Gastroesophageal sphincter (tissue), 4 donors: ENCODE data around the gene ETV3L. TPM values are rescaled to one million over a fixed set of nuclear protein-coding genes. Genes with fewer than 3 reads are reported as not detected.

ENCODE experiments used
- ATAC-seq: fragments of 150-250 bp; one replicate; pipeline ENCODE4 v1.9.1; 2016; ENCODE audit warnings: mild to moderate bottlenecking, moderate library complexity
- H3K27ac ChIP-seq, 4 donors: fragments of 200-600 bp; sonication (generic) in 3 of 4; 1 replicate in 3 of 4; 2 replicates in 1 of 4; pipeline ENCODE4 v1.5.1; 2016 to 2019
- H3K27me3 ChIP-seq: fragments of 200-600 bp; sonication (generic); one replicate; pipeline ENCODE4 v1.5.1; 2019
- H3K36me3 ChIP-seq, 2 donors: fragments of 200-600 bp; sonication (generic); one replicate each; pipeline ENCODE4 v1.5.1; 2019; ENCODE audit warnings: control low read depth in 1 of 2
- H3K4me1 ChIP-seq, 3 donors: fragments of 200-600 bp; sonication (generic); 1 replicate in 2 of 3; 2 replicates in 1 of 3; pipeline ENCODE4 v1.5.1; 2016 to 2019; ENCODE audit warnings: control low read depth in 2 of 3
- H3K4me3 ChIP-seq, 2 donors: fragments of 200-600 bp; sonication (generic); one replicate each; pipeline ENCODE4 v1.5.1; 2019; ENCODE audit warnings: mild to moderate bottlenecking in 1 of 2, moderate library complexity in 1 of 2
- H3K9me3 ChIP-seq, 3 donors: fragments of 200-600 bp; sonication (generic); one replicate each; pipeline ENCODE4 v1.5.1; 2017 to 2019; ENCODE audit warnings: control low read depth in 2 of 3
- CTCF ChIP-seq, 4 experiments: fragments of 200-600 bp in 2 of 4; fragments of 450-650 bp in 2 of 4; sonication (generic) in 1 of 4; IDR thresholded peaks; one replicate each; pipeline ENCODE4 v1.5.1; 2017 to 2019; ENCODE audit warnings: antibody characterized with exemption in 4 of 4, mild to moderate bottlenecking in 2 of 4, moderate library complexity in 2 of 4
- EP300 ChIP-seq: sonication (generic); formaldehyde crosslinking; IDR thresholded peaks from one replicate; pipeline ENCODE4 v1.6.1; 2017; ENCODE audit warnings: antibody characterized with exemption, mild to moderate bottlenecking
- POLR2A ChIP-seq, 2 donors: fragments of 450-650 bp; IDR thresholded peaks; one replicate each; pipeline ENCODE4 v1.6.1; 2017; ENCODE audit warnings: antibody characterized with exemption in 2 of 2, mild to moderate bottlenecking in 2 of 2, moderate library complexity in 1 of 2
- POLR2AphosphoS5 ChIP-seq: sonication (generic); formaldehyde crosslinking; IDR thresholded peaks from one replicate; pipeline ENCODE4 v1.6.1; 2017; ENCODE audit warnings: antibody characterized with exemption
- WGBS, 2 donors: methylation state at CpG; one replicate each; pipeline ENCODE4 v1.1.5; 2018; ENCODE audit warnings: low coverage in 1 of 2; 5-methylcytosine and 5-hydroxymethylcytosine counted together
- total RNA-seq, 4 donors: library from RNA; depleted of rRNA; stranded (reverse); fragments of >200 nt; gene quantifications; one replicate each; pipeline ENCODE4 v1.1.0, GENCODE V29; 2016

Gene ETV3L
- total RNA-seq, 4 donors from 2014 or later = not detected

DNA sequence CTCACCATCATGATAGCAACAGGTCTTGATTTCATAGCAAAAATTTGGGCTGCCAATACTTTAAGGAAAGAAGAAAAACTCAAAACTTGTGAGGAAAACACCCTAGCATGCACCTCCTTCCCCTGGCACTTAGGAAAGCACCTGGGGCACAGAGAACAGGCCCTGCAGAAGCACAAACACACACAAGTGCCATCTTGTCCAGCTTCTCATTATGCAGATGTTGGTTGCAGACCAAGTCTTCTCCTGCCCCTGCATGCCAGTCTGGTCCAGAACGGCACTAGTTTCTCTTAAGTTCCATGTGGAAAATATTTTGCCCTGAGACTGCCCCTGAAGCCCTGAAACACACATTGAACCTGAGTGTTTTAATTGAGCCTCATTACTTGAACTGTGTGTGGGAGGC lies 44.9 kb upstream of the ETV3L start:
- 38 to 80% methylated on average over 1 of the region's 1 CpG for WGBS, 2 donors
- H3K27me3 ChIP-seq = no peaks in the 10 kb centered on the region
- no peaks in the 10 kb centered on the region for H3K9me3 ChIP-seq
- ATAC-seq = no peak
- H3K36me3 ChIP-seq = no peaks in the 10 kb centered on the region
- H3K4me3 ChIP-seq = no peak overlapping the region
- TF ChIP-seq EP300 (no peak), CTCF (IDR thresholded peaks at IDR 0.05) (no peak), POLR2A (IDR thresholded peaks at IDR 0.05) (no peak), POLR2AphosphoS5 (no peak)
- no peak overlapping the region for H3K27ac ChIP-seq
- H3K4me1 ChIP-seq = peaks cover 0 to under 1% (median 0%) of the 10 kb centered on the region in 3 donors

GRCh38 chr1:157142765-157143423 lies 43.3 kb upstream of the ETV3L start:
- H3K27me3 ChIP-seq = no peaks in the 10 kb centered on the region
- no peaks in the 10 kb centered on the region for H3K36me3 ChIP-seq
- no peak overlapping the region for H3K4me3 ChIP-seq
- ATAC-seq = no peak
- H3K27ac ChIP-seq = no peak overlapping the region
- TF ChIP-seq EP300 = no peak
- no peak for TF ChIP-seq POLR2AphosphoS5
- no peak for TF ChIP-seq CTCF (IDR thresholded peaks at IDR 0.05)
- TF ChIP-seq POLR2A (IDR thresholded peaks at IDR 0.05) = no peak
- no peaks in the 10 kb centered on the region for H3K9me3 ChIP-seq
- 79 to 88% methylated on average over 3 of the region's 3 CpGs for WGBS, 2 donors
- peaks cover 0 to 8% (median 5%) of the 10 kb centered on the region in 3 donors for H3K4me1 ChIP-seq

DNA sequence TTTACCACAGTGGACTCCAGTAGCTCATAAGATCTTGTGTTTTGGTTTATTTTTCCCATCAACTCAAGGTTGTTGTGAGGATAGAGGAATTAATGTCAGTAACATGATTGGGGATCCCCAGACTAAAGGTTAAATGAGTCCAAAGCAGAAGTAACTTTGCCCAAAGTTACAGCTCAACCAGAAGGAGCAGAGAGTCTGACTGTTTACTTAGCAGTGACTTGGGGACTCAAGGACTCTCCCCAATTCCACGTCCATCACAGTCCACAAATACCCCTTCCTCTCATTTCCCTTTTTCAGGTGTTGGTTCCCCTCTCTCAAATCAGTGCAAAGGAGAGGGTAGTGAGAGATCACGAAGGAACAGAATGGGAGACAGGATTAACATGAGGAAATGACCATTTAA lies 42.6 kb upstream of the ETV3L start:
- H3K9me3 ChIP-seq = no peaks in the 10 kb centered on the region
- TF ChIP-seq EP300 (no peak), POLR2AphosphoS5 (no peak), CTCF (IDR thresholded peaks at IDR 0.05) (no peak), POLR2A (IDR thresholded peaks at IDR 0.05) (no peak)
- H3K4me1 ChIP-seq = peaks cover 0 to 14% (median 5%) of the 10 kb centered on the region in 3 donors
- H3K36me3 ChIP-seq = no peaks in the 10 kb centered on the region
- H3K27ac ChIP-seq = no peak overlapping the region
- no peak for ATAC-seq
- no peaks in the 10 kb centered on the region for H3K27me3 ChIP-seq
- WGBS, 2 donors = 14 to 57% methylated on average over 1 of the region's 2 CpGs
- H3K4me3 ChIP-seq = no peak overlapping the region

- Histone ChIP-seq H3K4me3 (no peak overlapping the region), H3K27me3 (no peaks in the 10 kb centered on the region), H3K9me3 (no peaks in the 10 kb centered on the region), H3K36me3 (no peaks in the 10 kb centered on the region), H3K4me1 (peaks cover under 1 to 23% (median 11%) of the 10 kb centered on the region in 3 donors), H3K27ac (no peak overlapping the region)
- no peak for TF ChIP-seq CTCF (IDR thresholded peaks at IDR 0.05)
- no peak for TF ChIP-seq POLR2A (IDR thresholded peaks at IDR 0.05)
- no peak for TF ChIP-seq EP300
- TF ChIP-seq POLR2AphosphoS5 = no peak
- 73 to 77% methylated on average over 4 of the region's 4 CpGs for whole genome bisulfite sequencing, 2 donors
- no peak for ATAC-seq
These were observed 41.7 kb upstream of the ETV3L start for GRCh38 chr1:157141212-157141855.
